ENCODE measurements around the gene RHBDL2. TPM values are rescaled to one million over a fixed set of nuclear protein-coding genes. Genes with fewer than 3 reads are reported as not detected.

The RHBDL2 gene
- total and polyA plus RNA-seq, 2 of the 4 experiments (the other 2 are of a cell fraction): 0.36 to 0.38 TPM

DNA sequence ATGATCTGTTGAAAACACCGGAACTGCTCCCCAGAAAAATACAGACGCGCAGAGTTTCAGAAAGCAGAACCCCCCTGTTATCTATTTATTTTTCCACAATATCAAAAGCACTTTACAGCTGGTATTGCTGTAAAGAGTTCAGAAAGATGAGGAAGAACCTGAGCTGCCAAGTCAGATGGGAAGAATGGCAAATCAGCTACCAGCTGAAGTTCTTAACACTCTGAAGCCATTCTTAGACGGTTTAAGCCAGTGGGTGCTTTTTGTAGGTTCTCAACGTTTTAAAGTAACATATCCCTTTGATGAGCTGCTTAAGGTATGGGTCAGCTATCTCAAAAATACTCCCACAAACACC is 48.7 kb upstream of the RHBDL2 start:
- Histone ChIP-seq H4K91ac (ENCODE audit: insufficient read depth, low read depth, low read length) (peak overlapping the region; percentile 72), H3K56ac (ENCODE audit: extremely low read depth, insufficient read depth, low read length) (0 out of 2 replicates have a peak overlapping the region, but pooled peaks have one; percentile 45), H2AK5ac (ENCODE audit: low read depth, low read length) (no peak overlapping the region), H3K79me1 (ENCODE audit: low read depth in 1 of 2, low read length in 2 of 2) (peaks cover 7 to 15% of the 10 kb centered on the region in 2 experiments; a peak in 2 of 4 replicates), H3K27ac (ENCODE audit: insufficient read depth, low read length) (peak overlapping the region; percentile 81), H2BK20ac (ENCODE audit: low read depth, low read length) (no peak overlapping the region; the same call in 1 of the 2 replicates), H3K14ac (replicated peaks; ENCODE audit: low read depth, low read length) (peak overlapping the region; percentile 46), H3K9ac (ENCODE audit: low read depth, low read length) (peak overlapping the region; percentile 70), H2AFZ (replicated peaks; ENCODE audit: low read length, poor library complexity) (peak overlapping the region; percentile 85), H2BK5ac (ENCODE audit: low read depth, low read length, poor library complexity, severe bottlenecking) (peak overlapping the region; percentile 84), H3K36me3 (ENCODE audit: control insufficient read depth, insufficient read depth, low read length) (peaks cover 1% of the 10 kb centered on the region), H2BK120ac (ENCODE audit: low read depth, low read length) (peak overlapping the region; percentile 28; the same call in 1 of the 2 replicates), H3K4me2 (ENCODE audit: low read depth, low read length) (peak overlapping the region; percentile 74), H3K23ac (ENCODE audit: low read depth, low read length) (peak overlapping the region; percentile 13; the same call in 1 of the 2 replicates), H2BK15ac (ENCODE audit: low read depth, low read length) (peak overlapping the region; percentile 45; the same call in 1 of the 3 replicates), H3K4ac (ENCODE audit: low read depth, low read length) (peak overlapping the region; percentile 85), H4K20me1 (ENCODE audit: insufficient read depth, low read length) (peaks cover 39% of the 10 kb centered on the region), H3K4me1 (ENCODE audit: control insufficient read depth, insufficient read depth, low read length) (peaks cover 12% of the 10 kb centered on the region), H3K27me3 (ENCODE audit: control insufficient read depth, insufficient read depth, low read length) (no peaks in the 10 kb centered on the region), H3K4me3 (ENCODE audit: insufficient read depth, low read depth, low read length) (peak overlapping the region; percentile 54; the same call in 1 of the 2 replicates), H2AK9ac (replicated peaks; ENCODE audit: low read depth, low read length, poor library complexity) (no peak overlapping the region), H3K18ac (ENCODE audit: low read depth, low read length) (peak overlapping the region; percentile 75), H3K9me3 (ENCODE audit: control insufficient read depth, insufficient read depth, low read length) (no peaks in the 10 kb centered on the region), H3K9me1 (ENCODE audit: insufficient read depth, low read length) (peaks cover 3% of the 10 kb centered on the region; the same call in 1 of the 2 replicates), H4K8ac (ENCODE audit: low read depth in 2 of 2, low read length in 2 of 2) (peak overlapping the region; percentile 91 to 94), H4K5ac (ENCODE audit: low read depth, low read length) (peak overlapping the region; percentile 90)
- dilution Hi-C loops (cut with HindIII; ENCODE audit: low sequenced_read_pairs, unreplicated experiment) (no loop called here), intact Hi-C loops (cut with micrococcal nuclease) (loop anchor here (2.0 kb wide), 1 partner anchor 132 kb away; the partner anchor contains the start of gene RRAGC), in situ Hi-C loops (cut with MboI; ENCODE audit: low sequenced_read_pairs) (no loop called here)
- TF ChIP-seq RAD21 (IDR thresholded peaks at IDR 0.05; ENCODE audit: low read length) (no peak), POLR2A (IDR thresholded peaks at IDR 0.05; ENCODE audit: low read depth, low read length) (no peak), ELK1 (IDR thresholded peaks at IDR 0.05; ENCODE audit: borderline replicate concordance, low read depth, low read length) (no peak), RFX5 (IDR thresholded peaks at IDR 0.05; ENCODE audit: low read depth, low read length) (no peak), MXI1 (IDR thresholded peaks at IDR 0.05; ENCODE audit: borderline replicate concordance, low read depth, low read length) (no peak), RCOR1 (IDR thresholded peaks at IDR 0.05; ENCODE audit: insufficient replicate concordance, low read length) (no peak), FOS (IDR thresholded peaks at IDR 0.05; ENCODE audit: low read depth, low read length) (no peak), MAZ (IDR thresholded peaks at IDR 0.05; ENCODE audit: borderline replicate concordance, low read depth, low read length) (no peak), BHLHE40 (IDR thresholded peaks at IDR 0.05; ENCODE audit: low read depth, low read length) (no peak), MAFK (IDR thresholded peaks at IDR 0.05; ENCODE audit: low read depth, low read length) (no peak), NFE2L2 (IDR thresholded peaks at IDR 0.05; ENCODE audit: low read depth, low read length) (no peak), SMC3 (IDR thresholded peaks at IDR 0.05; ENCODE audit: low read depth, low read length) (no peak)
- ChIA-PET CTCF (no interaction called here), POLR2A (ENCODE audit: unreplicated experiment) (interaction anchor here (0.5 kb wide), 1 partner anchor 36 kb away, joined by 3 read pairs; the partner anchor contains the start of gene NDUFS5)
- no peak for ATAC-seq (ENCODE audit: low read depth)
- DNase-seq: peak; percentile 37
- no TSS peak for BruUV-seq (replicated peaks)
- WGBS, 2 experiments (ENCODE audit: extremely low coverage in 2 of 2, insufficient read length in 1 of 2): no CpG with 5 or more reads among the region's 5 CpGs

Measured in IMR-90 (cell line).